Endothelial cell of umbilical vein (primary cell): ENCODE measurements around the gene CD83. TPM values are rescaled to one million over a fixed set of nuclear protein-coding genes. Genes with fewer than 3 reads are reported as not detected.

Experiments used
- BruUV-seq: library from RNA; stranded (reverse); fragments of 400-500 nt; replicated peaks from 2 replicates; lab custom pipeline; 2021; lab: Mats Ljungman, UMichigan
- CTCF ChIA-PET: fragments of 300-600, 350-600 bp; sonication (Branson Sonifier 250); formaldehyde crosslinking; loops from one replicate; lab custom pipeline; 2021; ENCODE audit warnings: antibody characterized with exemption, inconsistent platforms; lab: Charles Lee
- POLR2A ChIA-PET: fragments of 300-600, 350-600 bp; sonication (Branson Sonifier 250); formaldehyde crosslinking; loops from one replicate; lab custom pipeline; 2021; ENCODE audit warnings: antibody characterized with exemption, inconsistent platforms; lab: Charles Lee
- DNase-seq: peaks from one replicate; pipeline ENCODE4 v3.0.0-alpha.2; 2011; ENCODE audit warnings: low read depth, low spot score
- FAIRE-seq: peaks from 2 replicates; lab custom pipeline; 2011; peaks lifted over from hg19 to GRCh38; lab: Jason Lieb, UNC
- H2AFZ ChIP-seq: 2 replicates; pipeline ENCODE4 v1.6.0; 2012; ENCODE audit warnings: low read depth, low read length, control low read depth, inconsistent platforms
- H3K27ac ChIP-seq: 2 replicates; pipeline ENCODE4 v1.5.1; 2011; ENCODE audit warnings: low read depth, mild to moderate bottlenecking, control low read depth, low read length, moderate library complexity; ENCODE audit not compliant: insufficient read depth
- H3K27me3 ChIP-seq, 2 experiments: 2 replicates each; pipeline versions ENCODE4 v1.6.0 to v1.6.1; 2011; ENCODE audit warnings: low read length in 2 of 2, mixed read lengths in 1 of 2; ENCODE audit not compliant: control insufficient read depth in 2 of 2, insufficient read depth in 2 of 2
- H3K36me3 ChIP-seq, 2 experiments: 2 replicates in 1 of 2; 3 replicates in 1 of 2; pipeline ENCODE4 v1.5.1; 2011; ENCODE audit warnings: low read length in 2 of 2, mild to moderate bottlenecking in 1 of 2, moderate library complexity in 1 of 2; ENCODE audit not compliant: control insufficient read depth in 2 of 2, insufficient read depth in 2 of 2; ENCODE audit errors: extremely low read depth in 1 of 2
- H3K4me1 ChIP-seq: 3 replicates; pipeline ENCODE4 v1.5.1; 2011; ENCODE audit warnings: mild to moderate bottlenecking, low read length; ENCODE audit not compliant: control insufficient read depth, insufficient read depth; ENCODE audit errors: extremely low read depth
- H3K4me2 ChIP-seq: 2 replicates; pipeline ENCODE4 v1.6.1; 2011; ENCODE audit warnings: low read length, control low read depth, mixed read lengths; ENCODE audit not compliant: insufficient read depth
- H3K4me3 ChIP-seq, 3 experiments: fragments of 200-600 bp in 1 of 3; sonication (generic), shearing (Covaris generic) in 1 of 3; replicated peaks in 1 of 3; 2 replicates each; pipeline ENCODE4 v1.5.1; 2011 to 2016; ENCODE audit warnings: control low read depth in 3 of 3, low read length in 3 of 3, mild to moderate bottlenecking in 2 of 3, inconsistent platforms in 1 of 3, low read depth in 1 of 3, moderate library complexity in 1 of 3; ENCODE audit not compliant: insufficient read depth in 1 of 3
- H3K79me2 ChIP-seq: 2 replicates; pipeline ENCODE4 v1.6.0; 2012; ENCODE audit warnings: low read length, inconsistent platforms; ENCODE audit not compliant: control insufficient read depth, insufficient read depth
- H3K9ac ChIP-seq: replicated peaks from 2 replicates; pipeline ENCODE3; 2011; ENCODE audit warnings: low read length, control low read depth; ENCODE audit not compliant: insufficient read depth; ENCODE audit errors: extremely low read depth
- H3K9me1 ChIP-seq: replicated peaks from 3 replicates; pipeline ENCODE4 v1.6.0; 2011; ENCODE audit warnings: mild to moderate bottlenecking, low read length; ENCODE audit not compliant: control insufficient read depth, insufficient read depth; ENCODE audit errors: extremely low read depth
- H3K9me3 ChIP-seq: replicated peaks from 2 replicates; pipeline ENCODE4 v1.5.1; 2012; ENCODE audit warnings: low read length, inconsistent platforms; ENCODE audit not compliant: control insufficient read depth, insufficient read depth
- H4K20me1 ChIP-seq: replicated peaks from 2 replicates; pipeline ENCODE3; 2011; ENCODE audit warnings: mild to moderate bottlenecking, low read length; ENCODE audit not compliant: control insufficient read depth, insufficient read depth; ENCODE audit errors: extremely low read depth
- FOS ChIP-seq: IDR thresholded peaks from 2 replicates; pipeline ENCODE4 v1.6.1; 2011; ENCODE audit warnings: mild to moderate bottlenecking, low read length, moderate library complexity, borderline replicate concordance; ENCODE audit not compliant: insufficient read depth
- GATA2 ChIP-seq: IDR thresholded peaks from 2 replicates; pipeline ENCODE4 v1.7.0; 2011; ENCODE audit warnings: low read depth, mild to moderate bottlenecking, moderate library complexity, mixed read lengths, low read length; ENCODE audit not compliant: insufficient read length, insufficient read depth
- JUN ChIP-seq: IDR thresholded peaks from 2 replicates; pipeline ENCODE4 v1.6.1; 2011; ENCODE audit warnings: borderline replicate concordance, low read depth; ENCODE audit not compliant: insufficient read length, insufficient read depth
- POLR2AphosphoS5 ChIP-seq: IDR thresholded peaks from 2 replicates; pipeline ENCODE4 v1.6.1; 2012; ENCODE audit warnings: low read depth, mild to moderate bottlenecking, control low read depth, low read length, moderate library complexity; ENCODE audit not compliant: insufficient read depth
- dilution Hi-C: fragments of 300-500 bp; cut with MboI; formaldehyde crosslinking; loops from one replicate; pipeline ENCODE4 v1.15.0; 2019; ENCODE audit warnings: low sequenced_read_pairs; ENCODE audit not compliant: extremely low pct_ligation_motif_present
- intact Hi-C: fragments of 100-400 bp; cut with micrococcal nuclease; formaldehyde crosslinking; loops from one replicate; pipeline ENCODE4 v1.10.0; 2022
- polyA plus RNA-seq, 4 experiments: library from polyadenylated mRNA; depleted of rRNA in 3 of 4; stranded (reverse) in 3 of 4; unstranded in 1 of 4; fragments of >200 nt; gene quantifications; 2 replicates each; pipeline versions ENCODE4 v1.2.1 to v1.2.3, GENCODE V29; 2011 to 2012; ENCODE audit warnings: missing spikeins in 1 of 4
- total RNA-seq: library from RNA; stranded (reverse); gene quantifications from 2 replicates; pipeline ENCODE4 v1.2.3, GENCODE V29; 2021
- TF ChIP-seq, protein P1 (sequence below), 2 donors: IDR thresholded peaks; 1 replicate in 1 of 2; 2 replicates in 1 of 2; pipeline ENCODE4 v1.5.1; 2011; ENCODE audit warnings: low read length in 2 of 2, mild to moderate bottlenecking in 2 of 2, moderate library complexity in 2 of 2, control low read depth in 1 of 2, inconsistent platforms in 1 of 2, low read depth in 1 of 2; ENCODE audit not compliant: insufficient read depth in 1 of 2; ENCODE audit errors: extremely low read depth in 1 of 2
- TF ChIP-seq, protein P2 (sequence below): IDR thresholded peaks from 2 replicates; pipeline ENCODE4 v1.6.1; 2011; ENCODE audit not compliant: insufficient read depth, insufficient read length

CD83 gene
- total and polyA plus RNA-seq, 2 donors (not counting 3 experiments of a cell fraction or from before 2014, with no cell fraction given), result 0.40 to 0.46 TPM

DNA sequence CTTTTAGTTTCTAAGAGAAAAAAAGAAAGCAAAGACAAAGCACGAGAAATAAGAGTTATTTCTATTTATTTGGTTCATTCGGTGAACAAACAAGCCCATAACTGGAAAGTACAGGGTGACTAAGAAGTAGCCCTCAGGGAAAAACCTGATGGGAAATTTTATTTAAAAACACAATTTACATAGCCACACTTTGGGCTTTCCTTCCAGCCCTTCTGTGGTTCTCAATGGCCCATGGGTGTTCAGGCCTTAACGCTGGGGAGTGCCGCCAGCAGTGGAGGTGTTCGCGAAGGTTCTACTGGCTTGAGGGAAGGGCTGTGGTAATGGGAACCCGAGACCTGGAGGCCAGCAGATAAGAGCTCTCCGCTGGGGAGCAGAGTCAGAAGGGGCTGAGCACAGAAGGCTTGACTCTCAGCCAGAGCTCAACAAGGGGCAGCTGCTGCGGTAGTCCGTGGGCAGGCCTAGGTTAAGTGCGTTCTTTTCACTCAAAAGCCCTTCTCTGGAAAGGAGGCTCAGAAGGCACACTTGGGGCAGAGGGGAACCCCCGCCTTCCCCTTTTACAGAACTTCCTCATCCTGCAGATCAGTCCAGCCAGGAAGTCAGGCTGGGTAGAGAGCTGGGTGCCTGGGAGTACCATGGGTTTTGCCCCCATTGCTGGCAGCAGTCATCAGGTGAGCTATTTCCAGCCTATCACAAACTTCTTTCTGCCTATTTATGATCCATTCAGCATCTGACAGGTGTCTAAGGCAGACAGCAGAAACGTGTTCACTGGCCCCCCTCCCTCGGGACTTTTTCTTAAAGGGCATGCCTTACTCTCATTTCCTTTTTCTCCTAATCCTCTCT is 8.8 kb upstream of the CD83 start:
- Histone ChIP-seq H2AFZ (no peak overlapping the region), H4K20me1 (no peaks in the 10 kb centered on the region), H3K36me3 (no peaks in the 10 kb centered on the region), H3K4me2 (no peak overlapping the region), H3K9ac (no peak overlapping the region), H3K4me3 (no peak overlapping the region), H3K27me3 (no peaks in the 10 kb centered on the region), H3K79me2 (no peaks in the 10 kb centered on the region), H3K4me1 (no peaks in the 10 kb centered on the region), H3K9me1 (no peaks in the 10 kb centered on the region), H3K27ac (no peak overlapping the region), H3K9me3 (no peaks in the 10 kb centered on the region)
- CTCF ChIA-PET, result no interaction called here
- no peak for DNase-seq
- POLR2A ChIA-PET, result interaction anchor here (0.7 kb wide), 1 partner anchor 108 kb away, joined by 3 read pairs; no protein-coding TSS in a partner anchor
- dilution Hi-C loops, result no loop called here
- intact Hi-C loops, result no loop called here
- FAIRE-seq, result no peak
- BruUV-seq, result no TSS peak
- TF ChIP-seq, protein P1, sequence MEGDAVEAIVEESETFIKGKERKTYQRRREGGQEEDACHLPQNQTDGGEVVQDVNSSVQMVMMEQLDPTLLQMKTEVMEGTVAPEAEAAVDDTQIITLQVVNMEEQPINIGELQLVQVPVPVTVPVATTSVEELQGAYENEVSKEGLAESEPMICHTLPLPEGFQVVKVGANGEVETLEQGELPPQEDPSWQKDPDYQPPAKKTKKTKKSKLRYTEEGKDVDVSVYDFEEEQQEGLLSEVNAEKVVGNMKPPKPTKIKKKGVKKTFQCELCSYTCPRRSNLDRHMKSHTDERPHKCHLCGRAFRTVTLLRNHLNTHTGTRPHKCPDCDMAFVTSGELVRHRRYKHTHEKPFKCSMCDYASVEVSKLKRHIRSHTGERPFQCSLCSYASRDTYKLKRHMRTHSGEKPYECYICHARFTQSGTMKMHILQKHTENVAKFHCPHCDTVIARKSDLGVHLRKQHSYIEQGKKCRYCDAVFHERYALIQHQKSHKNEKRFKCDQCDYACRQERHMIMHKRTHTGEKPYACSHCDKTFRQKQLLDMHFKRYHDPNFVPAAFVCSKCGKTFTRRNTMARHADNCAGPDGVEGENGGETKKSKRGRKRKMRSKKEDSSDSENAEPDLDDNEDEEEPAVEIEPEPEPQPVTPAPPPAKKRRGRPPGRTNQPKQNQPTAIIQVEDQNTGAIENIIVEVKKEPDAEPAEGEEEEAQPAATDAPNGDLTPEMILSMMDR (IDR thresholded peaks at IDR 0.05; ENCODE audit: extremely low read depth in 1 of 2, insufficient read depth in 1 of 2, low read depth in 1 of 2, low read length in 2 of 2), result no peak
- no peak for TF ChIP-seq FOS
- TF ChIP-seq JUN, result no peak
- TF ChIP-seq, protein P2, sequence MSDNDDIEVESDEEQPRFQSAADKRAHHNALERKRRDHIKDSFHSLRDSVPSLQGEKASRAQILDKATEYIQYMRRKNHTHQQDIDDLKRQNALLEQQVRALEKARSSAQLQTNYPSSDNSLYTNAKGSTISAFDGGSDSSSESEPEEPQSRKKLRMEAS, result no peak
- TF ChIP-seq POLR2AphosphoS5, result no peak
- TF ChIP-seq GATA2, result no peak
